CD4-positive, alpha-beta T cell treated with Interleukin-4 for 1 hour (primary cell): Measurements from ENCODE around the gene PEX10.

ENCODE experiments used
- DNase-seq, 2 donors: peaks; one replicate each; pipeline ENCODE4 v3.0.0-alpha.2; 2020 to 2022

Gene PEX10

GRCh38 chr1:2418791-2419320, 6.5 kb upstream of the PEX10 start:
- DNase-seq: no peak

GRCh38 chr1:2417833-2418225, 5.5 kb upstream of the PEX10 start:
- no peak for DNase-seq

DNA sequence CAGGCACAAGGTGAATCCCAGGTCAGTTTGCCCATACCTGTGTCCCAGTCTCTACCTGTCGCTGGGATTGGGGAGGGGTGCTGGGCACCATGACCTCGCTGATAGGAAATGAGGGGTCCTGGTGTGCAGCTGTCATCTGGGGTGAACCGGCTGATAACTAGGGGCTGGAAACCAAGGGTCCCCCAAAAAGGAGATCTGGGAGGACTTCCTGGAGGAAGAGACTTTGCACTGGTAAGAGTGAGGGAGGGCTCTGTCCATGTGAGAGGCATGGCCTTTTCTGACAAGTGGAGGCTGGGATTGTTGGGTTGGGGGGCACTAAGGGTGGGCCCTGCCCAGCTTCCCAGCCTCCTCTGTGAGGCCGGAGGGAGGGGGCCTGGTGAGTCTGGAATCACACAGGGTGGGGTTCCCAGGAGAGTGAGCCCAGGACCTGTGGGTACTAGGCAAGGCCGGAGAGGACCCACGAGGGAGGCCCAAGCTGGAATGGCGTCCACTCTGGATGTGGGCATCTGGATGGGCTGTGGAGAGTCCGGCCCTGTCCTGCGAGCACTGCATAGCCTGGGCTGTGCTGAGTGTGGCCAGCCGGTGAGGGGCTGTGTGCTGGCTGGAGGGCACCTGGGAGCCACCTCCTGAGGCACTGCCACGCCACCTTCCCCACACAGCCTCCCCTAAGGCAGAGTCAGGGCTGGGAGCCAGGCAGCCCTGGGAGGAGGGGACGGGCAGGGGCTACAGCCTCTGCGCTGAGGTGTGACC, 4.9 kb upstream of the PEX10 start:
- DNase-seq: no peak

GRCh38 chr1:2416403-2416802, 4.0 kb upstream of the PEX10 start:
- DNase-seq: peak in 1 of 2 donors; percentile 26

DNA sequence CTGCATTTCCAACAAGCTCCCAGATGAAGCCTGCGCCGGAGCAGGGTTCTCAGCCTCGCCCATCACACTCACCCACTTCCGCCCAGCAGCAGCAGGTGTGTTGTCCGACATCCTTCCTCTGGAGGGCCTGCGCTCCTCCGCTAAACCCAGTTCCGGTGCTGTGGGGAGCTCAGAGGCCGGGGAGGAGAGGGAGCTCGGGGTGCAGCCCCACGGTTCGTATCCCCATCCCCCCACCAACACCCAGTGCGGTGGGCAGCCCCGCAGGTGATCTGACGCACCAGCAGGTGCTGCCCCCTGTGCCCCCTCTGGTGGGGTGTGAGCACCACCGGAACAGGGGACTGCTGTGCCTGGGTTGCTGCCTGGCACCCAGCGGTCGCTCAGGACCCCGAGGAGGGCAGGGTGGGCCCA, 3.4 kb upstream of the PEX10 start:
- peak; percentile 34 to 59 for DNase-seq

GRCh38 chr1:2415337-2415736, 3.0 kb upstream of the PEX10 start:
- peak in 1 of 2 donors; percentile 10 for DNase-seq

DNA sequence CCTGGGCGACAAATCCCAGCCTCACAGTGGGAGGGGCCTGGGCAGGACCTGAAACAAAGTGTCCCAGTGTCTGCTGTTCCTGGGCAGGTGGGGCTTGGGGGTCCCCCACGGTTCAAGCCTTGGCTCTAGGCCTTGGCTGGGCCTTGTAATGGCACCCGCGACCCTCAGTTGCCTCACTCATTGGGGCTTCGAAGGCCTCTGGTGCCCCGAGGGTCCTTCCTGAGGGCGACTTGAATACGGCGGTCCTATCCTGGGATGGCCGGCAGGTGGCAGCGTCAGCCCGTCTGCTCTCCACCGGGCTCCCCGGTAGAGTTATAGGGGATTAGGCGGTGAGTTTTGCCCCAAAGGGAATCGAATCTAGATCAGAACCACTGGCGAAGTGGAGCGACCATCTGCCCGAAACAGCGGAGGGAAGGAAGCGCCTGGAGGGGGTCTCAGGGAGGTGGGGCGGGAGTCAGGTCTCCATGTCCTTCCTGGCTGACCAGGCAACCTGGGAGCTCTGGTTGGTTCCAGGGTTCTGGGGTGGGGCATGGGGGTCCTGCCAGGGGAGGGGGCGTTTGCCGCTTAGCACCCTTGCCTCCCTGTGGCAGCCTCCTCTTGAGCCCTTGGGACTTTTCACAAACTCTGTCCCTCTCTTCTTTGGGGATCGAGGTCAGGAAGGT, 2.1 kb upstream of the PEX10 start:
- DNase-seq: peak; percentile 83 to 84

GRCh38 chr1:2413495-2414296, 1.3 kb upstream of the PEX10 start:
- DNase-seq: peak in 1 of 2 donors; percentile 4

- DNase-seq: no peak
Measured at GRCh38 chr1:2412773-2413494, 570 bp upstream of the PEX10 start.

DNA sequence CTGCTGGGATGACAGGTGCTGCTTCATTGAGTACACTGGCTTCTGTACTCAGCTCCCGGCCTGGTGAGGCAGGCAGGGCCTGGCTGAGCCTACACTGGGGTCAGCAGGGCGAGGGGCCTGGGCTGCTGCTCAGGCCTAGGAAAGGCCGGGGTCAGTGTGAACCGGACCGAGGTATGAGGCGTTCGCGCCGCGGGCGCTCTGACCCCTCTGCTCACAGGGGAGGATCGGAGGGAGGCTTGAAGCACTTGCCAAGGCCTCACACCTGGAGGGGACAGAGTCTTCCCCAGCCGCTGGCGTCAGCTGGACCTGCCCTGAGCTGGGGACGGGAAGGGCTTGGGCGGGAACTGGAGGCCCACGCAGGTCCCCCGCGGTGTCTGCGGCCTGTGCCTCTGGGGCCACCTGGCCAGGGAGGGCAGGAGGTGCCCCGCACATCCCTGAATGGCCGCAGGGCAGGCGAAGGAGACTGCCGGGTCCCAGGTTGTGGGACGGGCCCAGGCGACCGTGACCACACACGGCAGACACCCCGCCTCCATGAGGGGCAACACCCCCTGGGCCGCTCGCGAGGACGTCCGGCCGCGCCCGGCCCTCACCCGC, 466 bp downstream of the PEX10 start:
- DNase-seq: no peak

DNA sequence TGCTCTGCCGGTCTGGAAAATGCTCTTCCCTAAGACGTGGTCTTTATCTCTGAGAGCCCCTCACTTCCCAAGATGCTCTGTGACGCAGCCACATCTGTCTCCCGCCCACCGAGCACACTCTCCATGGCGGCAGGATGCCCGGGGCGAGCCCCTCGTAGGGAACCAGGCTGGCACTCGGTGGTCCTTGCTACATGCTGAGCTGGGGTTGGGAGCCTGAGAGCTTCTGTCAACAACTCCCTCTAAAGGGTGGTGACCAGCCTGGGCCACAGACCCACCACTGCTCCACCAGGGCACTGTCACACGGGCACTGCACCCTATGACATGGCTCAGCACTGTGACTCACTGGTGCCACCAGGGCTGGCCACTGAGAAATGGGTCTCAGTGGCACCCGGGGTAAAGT, 2.6 kb downstream of the PEX10 start:
- DNase-seq: no peak

DNA sequence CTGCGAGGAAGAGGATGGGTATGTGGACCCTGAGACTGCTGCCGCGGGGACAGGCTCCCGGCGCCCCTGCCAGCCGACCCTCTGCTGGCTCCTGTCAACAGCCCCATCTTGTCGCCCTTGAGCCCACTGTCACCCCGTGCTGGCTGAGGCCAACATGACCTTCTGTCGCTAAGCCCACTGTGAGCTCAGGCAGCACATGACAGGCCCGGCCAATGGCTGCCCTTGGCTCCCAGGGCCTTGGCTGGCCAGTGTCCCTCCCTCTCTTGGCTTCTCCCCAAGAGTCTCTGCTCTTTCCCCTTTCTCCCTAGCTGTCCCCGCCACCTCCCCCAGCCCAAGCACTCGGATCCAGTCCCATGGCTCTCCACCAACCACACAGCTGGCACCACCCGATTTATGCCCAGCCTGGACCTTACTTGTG, 3.5 kb downstream of the PEX10 start:
- DNase-seq: no peak

GRCh38 chr1:2408456-2408855, 3.9 kb downstream of the PEX10 start:
- no peak for DNase-seq

DNA sequence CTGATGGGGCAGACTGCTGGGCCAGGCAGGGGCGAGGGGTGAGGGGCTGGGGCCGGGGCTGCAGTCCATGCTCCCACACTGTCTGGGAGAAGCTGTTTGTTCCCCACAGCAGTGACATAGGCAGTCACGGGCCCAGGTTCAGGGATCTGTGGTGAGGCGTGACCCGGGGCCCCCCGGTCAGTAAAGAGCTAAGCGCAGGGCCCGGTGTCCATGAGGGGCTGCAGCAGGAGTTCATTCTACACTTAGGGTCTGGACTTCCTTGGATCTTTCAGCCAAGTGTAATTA, 4.4 kb downstream of the PEX10 start:
- DNase-seq: no peak

DNA sequence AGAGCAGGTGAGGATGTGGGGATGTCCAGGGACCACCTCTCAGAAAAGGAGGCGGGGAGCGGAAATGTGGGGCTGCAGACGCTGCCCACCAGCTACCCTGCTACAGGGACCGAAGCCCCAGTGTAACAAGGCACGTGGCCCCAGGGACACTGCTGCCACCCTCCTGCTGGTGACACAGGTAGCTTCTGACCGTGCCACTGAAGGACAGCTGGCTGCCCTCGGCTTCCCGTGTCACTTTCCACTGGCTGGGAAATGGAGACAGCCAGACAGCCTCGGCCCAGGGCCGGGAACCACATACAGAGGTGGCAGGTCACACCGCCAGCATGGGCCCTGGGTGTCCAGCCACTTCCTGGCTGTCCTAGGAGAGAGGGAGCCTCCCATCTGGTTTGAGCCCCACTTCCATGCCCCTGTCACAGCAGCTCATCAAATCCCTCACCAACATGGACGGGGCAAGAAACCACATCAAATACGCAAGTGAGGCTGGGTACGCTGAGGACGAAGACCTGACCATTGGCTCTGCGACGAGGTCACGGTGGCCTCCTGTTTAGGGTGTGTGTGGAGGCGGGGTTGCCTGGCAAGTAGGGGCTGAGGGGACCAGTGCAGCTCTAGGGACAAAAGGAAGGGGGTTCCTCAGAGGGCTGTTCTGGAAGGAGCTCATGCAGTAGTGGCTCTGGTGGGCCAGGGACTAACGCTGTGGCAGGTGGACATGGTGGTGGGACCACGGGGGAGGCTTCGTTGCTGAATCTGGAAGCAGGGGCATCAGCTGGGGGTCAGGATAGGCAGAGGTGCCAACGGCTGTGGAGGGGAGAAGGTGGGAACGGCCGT, 5.0 kb downstream of the PEX10 start:
- no peak for DNase-seq

DNA sequence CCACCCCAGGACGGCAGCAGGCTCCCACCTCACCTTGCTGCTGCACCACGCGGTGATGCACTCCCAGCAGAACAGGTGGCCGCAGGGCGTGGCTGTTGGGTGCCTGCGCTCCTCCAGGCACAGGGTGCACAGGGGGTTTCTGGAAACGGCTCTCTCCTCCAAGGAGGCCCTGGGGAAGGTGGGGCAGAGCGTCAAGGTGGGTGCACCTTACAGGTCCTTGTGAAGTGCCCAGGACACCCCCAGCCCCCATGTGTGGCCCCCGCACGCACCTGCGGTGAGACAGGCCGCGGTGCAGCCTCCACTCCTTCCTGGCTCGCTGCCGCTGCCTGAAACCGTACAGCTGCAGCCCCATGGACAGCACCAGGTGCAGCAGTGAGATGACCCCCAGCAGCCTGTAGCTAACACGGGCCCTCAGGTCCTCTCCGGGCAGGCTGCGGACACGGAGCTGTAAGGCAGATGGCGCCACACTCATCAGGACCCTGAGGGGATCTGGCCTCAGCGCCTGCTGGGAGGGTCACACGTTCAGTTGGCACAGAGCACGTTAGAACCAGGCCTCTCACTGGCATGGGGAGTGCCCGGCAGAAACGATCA, 5.8 kb downstream of the PEX10 start:
- DNase-seq: no peak

- no peak for DNase-seq
Measured at GRCh38 chr1:2405588-2406295, 6.6 kb downstream of the PEX10 start.

DNA sequence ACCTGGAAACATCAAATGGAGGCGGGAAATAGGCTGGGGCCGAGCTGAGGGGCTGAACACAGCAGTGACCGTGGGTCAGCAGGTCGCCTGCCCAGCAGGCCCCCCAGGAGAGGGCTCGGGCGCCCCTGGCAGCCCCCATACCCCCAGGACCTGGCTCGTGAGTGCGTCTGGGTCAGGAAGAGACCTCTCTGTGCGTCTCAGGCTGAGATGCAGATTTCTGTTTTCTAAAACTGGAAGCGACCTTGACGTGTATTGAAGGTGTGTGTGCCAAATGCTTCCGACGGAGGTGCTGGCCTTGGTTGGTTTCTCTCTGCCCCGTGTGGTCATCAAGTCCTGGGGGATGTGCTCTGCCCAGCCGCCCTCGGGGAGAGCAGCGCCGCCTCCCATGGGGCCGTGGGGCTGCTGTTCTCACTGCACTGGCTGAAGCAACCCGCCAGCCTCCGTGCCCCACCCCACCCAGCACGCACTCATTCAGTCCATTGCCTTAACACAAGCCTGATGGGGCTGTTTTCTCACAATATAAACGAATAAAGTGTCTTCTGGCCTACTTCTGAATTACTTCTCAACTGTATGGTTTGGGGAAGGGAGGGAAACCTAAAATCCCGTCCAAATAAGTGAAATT, 7.4 kb downstream of the PEX10 start:
- no peak for DNase-seq

- DNase-seq: no peak
Measured at GRCh38 chr1:2404142-2404889, 8.0 kb downstream of the PEX10 start.
